Activated CD8-positive, alpha-beta T cell treated with anti-CD3 and anti-CD28 coated beads, Interleukin-2, amount 10 ng/mL, durations not matched to agents 7 days and 5 days (primary cell): ENCODE measurements around the gene GRM7. TPM values are rescaled to one million over a fixed set of nuclear protein-coding genes. Genes with fewer than 3 reads are reported as not detected.

Source experiments
- ATAC-seq: fragments of 150-1000 bp; cut with Tn5 transposase; one replicate; pipeline ENCODE4 v1.10.0; 2021; ENCODE audit warnings: moderate library complexity
- CTCF ChIA-PET: fragments of 350-600 bp; sonication (Branson Sonifier 250); formaldehyde crosslinking; loops from one replicate; lab custom pipeline; 2021; ENCODE audit warnings: antibody characterized with exemption; lab: Charles Lee
- POLR2A ChIA-PET: fragments of 350-600 bp; sonication (Branson Sonifier 250); formaldehyde crosslinking; loops from one replicate; lab custom pipeline; 2021; ENCODE audit warnings: antibody characterized with exemption; lab: Charles Lee
- DNase-seq: peaks from one replicate; pipeline ENCODE4 v3.0.0-alpha.2; 2020
- H3K27ac Mint-ChIP-seq: one replicate; pipeline ENCODE4 v1.8.0; 2021; ENCODE audit warnings: mild to moderate bottlenecking, mixed read lengths
- H3K27me3 Mint-ChIP-seq: one replicate; pipeline ENCODE4 v1.8.0; 2021; ENCODE audit warnings: low read depth, mixed read lengths
- H3K36me3 Mint-ChIP-seq: one replicate; pipeline ENCODE4 v1.8.0; 2021; ENCODE audit warnings: low read depth, mixed read lengths
- H3K4me1 Mint-ChIP-seq: one replicate; pipeline ENCODE4 v1.8.0; 2021; ENCODE audit warnings: low read depth, mixed read lengths
- H3K4me3 Mint-ChIP-seq: one replicate; pipeline ENCODE4 v1.8.0; 2021; ENCODE audit warnings: mild to moderate bottlenecking, mixed read lengths
- H3K9me3 Mint-ChIP-seq: one replicate; pipeline ENCODE4 v1.8.0; 2022; ENCODE audit warnings: mixed read lengths; ENCODE audit not compliant: insufficient read depth
- total RNA-seq, 2 experiments: library from RNA; stranded (reverse); gene quantifications; one replicate each; pipeline ENCODE4 v1.2.3, GENCODE V29; 2021

Gene GRM7
- total RNA-seq, 2 experiments from 2014 or later = not detected

DNA sequence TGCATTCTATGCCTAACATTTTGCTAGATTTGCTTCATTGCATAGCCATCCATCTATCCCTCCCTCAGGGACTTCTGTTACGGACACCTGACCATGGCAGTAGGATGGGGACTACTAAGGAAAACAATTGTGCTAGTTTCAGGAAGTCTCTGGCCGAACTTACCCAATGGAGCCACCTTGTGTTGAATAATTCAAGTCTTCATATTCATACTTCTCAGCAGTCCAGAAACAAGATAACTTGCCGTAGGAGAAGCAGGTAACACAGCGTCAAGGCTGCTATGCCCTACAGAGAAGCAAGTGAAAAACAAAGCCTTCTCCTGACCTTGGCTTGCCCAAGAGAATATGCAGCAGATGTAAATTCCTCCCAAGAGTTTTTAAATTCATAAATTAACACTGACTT, 685.3 kb downstream of the GRM7 start:
- H3K36me3 Mint-ChIP-seq = no peaks in the 10 kb centered on the region
- ATAC-seq = no peak

GRCh38 chr3:7547826-7548225, 686.9 kb downstream of the GRM7 start:
- Mint-ChIP-seq H3K9me3 (peaks cover 6% of the 10 kb centered on the region), H3K4me1 (no peaks in the 10 kb centered on the region), H3K27ac (no peak overlapping the region), H3K27me3 (no peaks in the 10 kb centered on the region), H3K36me3 (no peaks in the 10 kb centered on the region), H3K4me3 (no peak overlapping the region)
- DNase-seq (no peak), ATAC-seq (no peak)
- CTCF ChIA-PET = no interaction called here
- POLR2A ChIA-PET = no interaction called here

More for the DNA sequence above, 685.3 kb downstream of the GRM7 start:
- Mint-ChIP-seq H3K4me1 (no peaks in the 10 kb centered on the region), H3K9me3 (no peaks in the 10 kb centered on the region), H3K4me3 (no peak overlapping the region), H3K27ac (no peak overlapping the region), H3K27me3 (no peaks in the 10 kb centered on the region)
- CTCF ChIA-PET = no interaction called here
- no peak for DNase-seq
- POLR2A ChIA-PET = no interaction called here

DNA sequence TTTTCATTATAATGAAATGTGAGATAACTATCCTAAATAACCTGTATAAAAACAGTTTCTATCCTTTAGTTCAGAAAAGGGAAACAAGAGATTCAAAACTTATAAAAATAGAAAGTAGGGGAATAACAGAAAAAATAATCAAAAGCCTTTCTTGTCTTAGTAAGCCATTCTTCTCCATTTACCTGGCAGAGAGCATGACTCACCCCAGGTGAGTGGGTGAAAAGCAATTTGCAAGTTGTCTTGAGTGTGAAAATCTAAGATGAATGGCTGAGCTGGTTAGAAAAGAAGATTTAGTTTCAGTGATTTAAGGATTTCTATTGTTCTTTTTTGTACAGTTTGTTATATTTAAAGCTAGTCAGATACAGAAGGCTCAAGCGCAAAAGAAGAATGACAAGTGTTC, 702.0 kb downstream of the GRM7 start:
- no peaks in the 10 kb centered on the region for H3K36me3 Mint-ChIP-seq
- H3K9me3 Mint-ChIP-seq = peaks cover under 1% of the 10 kb centered on the region
- H3K4me1 Mint-ChIP-seq = no peaks in the 10 kb centered on the region
- H3K4me3 Mint-ChIP-seq = no peak overlapping the region
- POLR2A ChIA-PET = no interaction called here
- no peak for DNase-seq
- no peak overlapping the region for H3K27ac Mint-ChIP-seq
- ATAC-seq = no peak
- H3K27me3 Mint-ChIP-seq = no peaks in the 10 kb centered on the region
- CTCF ChIA-PET = no interaction called here

GRCh38 chr3:7565574-7565973, 704.7 kb downstream of the GRM7 start:
- Mint-ChIP-seq H3K4me3 (no peak overlapping the region), H3K36me3 (no peaks in the 10 kb centered on the region), H3K27ac (no peak overlapping the region), H3K9me3 (peaks cover 4% of the 10 kb centered on the region), H3K27me3 (no peaks in the 10 kb centered on the region), H3K4me1 (no peaks in the 10 kb centered on the region)
- CTCF ChIA-PET = no interaction called here
- DNase-seq = no peak
- no peak for ATAC-seq
- POLR2A ChIA-PET = no interaction called here

GRCh38 chr3:7567160-7567559, 706.2 kb downstream of the GRM7 start:
- Mint-ChIP-seq H3K27ac (no peak overlapping the region), H3K9me3 (peaks cover 4% of the 10 kb centered on the region), H3K27me3 (no peaks in the 10 kb centered on the region), H3K36me3 (no peaks in the 10 kb centered on the region), H3K4me1 (no peaks in the 10 kb centered on the region), H3K4me3 (no peak overlapping the region)
- ATAC-seq (no peak), DNase-seq (no peak)
- POLR2A ChIA-PET = no interaction called here
- CTCF ChIA-PET = no interaction called here

GRCh38 chr3:7568526-7569184, 707.7 kb downstream of the GRM7 start:
- Mint-ChIP-seq H3K27me3 (no peaks in the 10 kb centered on the region), H3K4me3 (no peak overlapping the region), H3K27ac (no peak overlapping the region), H3K9me3 (peaks cover 4% of the 10 kb centered on the region), H3K36me3 (no peaks in the 10 kb centered on the region), H3K4me1 (no peaks in the 10 kb centered on the region)
- POLR2A ChIA-PET = no interaction called here
- DNase-seq = no peak
- CTCF ChIA-PET = no interaction called here
- no peak for ATAC-seq

DNA sequence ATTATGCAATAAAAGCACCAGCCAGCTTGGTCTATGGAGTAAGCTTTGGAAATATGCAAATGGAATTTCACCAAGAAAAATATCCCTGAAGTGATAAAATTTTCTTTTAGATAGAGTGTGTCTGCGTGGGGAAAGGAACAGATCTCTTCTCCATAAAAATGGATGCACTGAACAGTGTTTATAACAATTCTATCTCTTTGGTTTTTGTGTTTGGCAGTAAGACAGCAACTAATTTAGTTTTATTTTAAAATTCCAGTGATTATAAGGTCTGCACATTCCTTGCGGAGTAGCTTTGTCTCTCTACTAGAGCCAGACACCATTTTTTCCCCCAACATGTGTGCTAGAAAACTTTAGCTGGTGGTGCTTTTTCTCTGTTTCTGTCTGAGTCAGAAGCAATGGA, 712.4 kb downstream of the GRM7 start:
- ChIA-PET CTCF (no interaction called here), POLR2A (no interaction called here)
- Mint-ChIP-seq H3K4me3 (no peak overlapping the region), H3K27me3 (no peaks in the 10 kb centered on the region), H3K36me3 (no peaks in the 10 kb centered on the region), H3K9me3 (no peaks in the 10 kb centered on the region), H3K27ac (no peak overlapping the region), H3K4me1 (no peaks in the 10 kb centered on the region)
- ATAC-seq (no peak), DNase-seq (no peak)

GRCh38 chr3:7574435-7574834, 713.5 kb downstream of the GRM7 start:
- Mint-ChIP-seq H3K4me3 (no peak overlapping the region), H3K27me3 (no peaks in the 10 kb centered on the region), H3K4me1 (no peaks in the 10 kb centered on the region), H3K9me3 (no peaks in the 10 kb centered on the region), H3K36me3 (no peaks in the 10 kb centered on the region), H3K27ac (no peak overlapping the region)
- no peak for ATAC-seq
- DNase-seq = no peak
- ChIA-PET CTCF (no interaction called here), POLR2A (no interaction called here)

- POLR2A ChIA-PET = no interaction called here
- no peaks in the 10 kb centered on the region for H3K9me3 Mint-ChIP-seq
- H3K27ac Mint-ChIP-seq = no peak overlapping the region
- H3K4me1 Mint-ChIP-seq = no peaks in the 10 kb centered on the region
- no peak overlapping the region for H3K4me3 Mint-ChIP-seq
- no peaks in the 10 kb centered on the region for H3K36me3 Mint-ChIP-seq
- H3K27me3 Mint-ChIP-seq = no peaks in the 10 kb centered on the region
- ATAC-seq (no peak), DNase-seq (no peak)
- CTCF ChIA-PET = no interaction called here
Observed at GRCh38 chr3:7576071-7576470, 715.2 kb downstream of the GRM7 start.

- Mint-ChIP-seq H3K4me3 (no peak overlapping the region), H3K36me3 (no peaks in the 10 kb centered on the region), H3K4me1 (no peaks in the 10 kb centered on the region), H3K27ac (no peak overlapping the region), H3K9me3 (no peaks in the 10 kb centered on the region), H3K27me3 (no peaks in the 10 kb centered on the region)
- POLR2A ChIA-PET = no interaction called here
- DNase-seq (no peak), ATAC-seq (no peak)
- CTCF ChIA-PET = no interaction called here
Observed at GRCh38 chr3:7576506-7576905, 715.6 kb downstream of the GRM7 start.

DNA sequence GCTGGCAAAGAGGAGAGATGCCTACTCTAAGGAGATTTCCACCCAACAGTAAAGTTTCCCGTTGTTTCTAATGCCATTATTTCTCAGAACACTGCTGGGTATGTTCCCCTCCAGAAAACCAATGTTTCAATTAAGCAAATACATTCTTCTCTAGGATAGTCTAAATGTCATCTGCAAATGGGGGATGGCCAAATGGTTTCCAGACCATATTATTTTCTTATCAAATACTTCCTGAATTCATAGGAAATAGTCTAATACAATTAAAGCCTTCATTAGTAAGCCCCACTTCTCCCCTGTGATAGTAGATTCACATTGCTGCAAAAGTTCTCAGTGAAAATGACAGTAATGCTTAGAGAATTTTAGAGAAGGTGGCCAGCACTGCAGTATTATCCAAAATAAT, 716.6 kb downstream of the GRM7 start:
- H3K4me3 Mint-ChIP-seq = no peak overlapping the region
- no peak overlapping the region for H3K27ac Mint-ChIP-seq
- no peaks in the 10 kb centered on the region for H3K27me3 Mint-ChIP-seq
- DNase-seq (no peak), ATAC-seq (no peak)
- no peaks in the 10 kb centered on the region for H3K36me3 Mint-ChIP-seq
- ChIA-PET CTCF (no interaction called here), POLR2A (no interaction called here)
- no peaks in the 10 kb centered on the region for H3K4me1 Mint-ChIP-seq
- H3K9me3 Mint-ChIP-seq = no peaks in the 10 kb centered on the region

GRCh38 chr3:7581831-7582230, 720.9 kb downstream of the GRM7 start:
- POLR2A ChIA-PET = no interaction called here
- Mint-ChIP-seq H3K4me3 (no peak overlapping the region), H3K36me3 (no peaks in the 10 kb centered on the region)

GRCh38 chr3:7585052-7585451, 724.1 kb downstream of the GRM7 start:
- CTCF ChIA-PET = no interaction called here

More at GRCh38 chr3:7581831-7582230, 720.9 kb downstream of the GRM7 start:
- DNase-seq (no peak), ATAC-seq (no peak)
- Mint-ChIP-seq H3K9me3 (no peaks in the 10 kb centered on the region), H3K4me1 (no peaks in the 10 kb centered on the region), H3K27ac (no peak overlapping the region), H3K27me3 (no peaks in the 10 kb centered on the region)
- CTCF ChIA-PET = no interaction called here

More at GRCh38 chr3:7585052-7585451, 724.1 kb downstream of the GRM7 start:
- Mint-ChIP-seq H3K27me3 (no peaks in the 10 kb centered on the region), H3K9me3 (no peaks in the 10 kb centered on the region), H3K27ac (no peak overlapping the region), H3K4me1 (no peaks in the 10 kb centered on the region), H3K36me3 (no peaks in the 10 kb centered on the region), H3K4me3 (no peak overlapping the region)
- DNase-seq (no peak), ATAC-seq (no peak)
- POLR2A ChIA-PET = no interaction called here
